Measurements from ENCODE around the gene RSF1. TPM values are rescaled to one million over a fixed set of nuclear protein-coding genes. Genes with fewer than 3 reads are reported as not detected.
"Not testable (repeated sequence)": the region's sequence is repeated elsewhere in the genome, so short reads cannot be mapped to it uniquely, and the experiment has no call there.

Gene RSF1
- total RNA-seq, 4 donors from 2014 or later = 42.2 to 60.7 (median 46.6) TPM

DNA sequence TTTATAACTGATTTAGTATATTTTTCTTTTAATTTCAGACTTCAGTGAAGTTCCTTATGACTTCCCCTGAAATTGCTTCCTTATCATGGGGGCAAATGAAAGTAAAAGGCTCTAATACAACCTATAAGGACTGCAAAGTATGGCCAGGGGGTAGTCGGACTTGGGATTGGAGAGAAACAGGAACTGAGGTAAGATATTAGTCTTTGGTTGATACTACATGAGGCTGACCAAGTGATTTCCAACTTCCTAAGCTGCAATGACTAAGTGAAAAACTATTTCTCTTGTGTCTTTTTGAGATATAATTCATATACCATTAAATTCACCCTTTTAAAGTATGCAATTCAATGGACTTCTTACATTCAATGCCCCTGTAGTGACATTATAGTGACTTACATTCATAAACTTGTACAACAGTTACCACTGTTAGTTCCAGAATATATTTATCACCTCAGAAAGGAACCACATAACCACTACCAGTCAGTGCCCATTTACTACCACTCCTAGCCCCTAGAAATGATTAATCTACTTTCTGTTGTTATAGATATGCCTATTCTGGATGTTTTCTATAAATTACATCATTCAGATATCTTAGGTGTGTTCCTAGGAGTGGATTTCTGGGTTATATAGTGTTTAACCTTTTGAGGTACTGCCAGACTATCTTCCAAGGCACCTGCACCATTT lies 22.1 kb upstream of the RSF1 start:
- TF ChIP-seq, protein P1, sequence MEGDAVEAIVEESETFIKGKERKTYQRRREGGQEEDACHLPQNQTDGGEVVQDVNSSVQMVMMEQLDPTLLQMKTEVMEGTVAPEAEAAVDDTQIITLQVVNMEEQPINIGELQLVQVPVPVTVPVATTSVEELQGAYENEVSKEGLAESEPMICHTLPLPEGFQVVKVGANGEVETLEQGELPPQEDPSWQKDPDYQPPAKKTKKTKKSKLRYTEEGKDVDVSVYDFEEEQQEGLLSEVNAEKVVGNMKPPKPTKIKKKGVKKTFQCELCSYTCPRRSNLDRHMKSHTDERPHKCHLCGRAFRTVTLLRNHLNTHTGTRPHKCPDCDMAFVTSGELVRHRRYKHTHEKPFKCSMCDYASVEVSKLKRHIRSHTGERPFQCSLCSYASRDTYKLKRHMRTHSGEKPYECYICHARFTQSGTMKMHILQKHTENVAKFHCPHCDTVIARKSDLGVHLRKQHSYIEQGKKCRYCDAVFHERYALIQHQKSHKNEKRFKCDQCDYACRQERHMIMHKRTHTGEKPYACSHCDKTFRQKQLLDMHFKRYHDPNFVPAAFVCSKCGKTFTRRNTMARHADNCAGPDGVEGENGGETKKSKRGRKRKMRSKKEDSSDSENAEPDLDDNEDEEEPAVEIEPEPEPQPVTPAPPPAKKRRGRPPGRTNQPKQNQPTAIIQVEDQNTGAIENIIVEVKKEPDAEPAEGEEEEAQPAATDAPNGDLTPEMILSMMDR (IDR thresholded peaks at IDR 0.05) = no peak
- ATAC-seq (ENCODE audit: low FRiP score) = no peak
- no peak for DNase-seq (ENCODE audit: low spot score)

DNA sequence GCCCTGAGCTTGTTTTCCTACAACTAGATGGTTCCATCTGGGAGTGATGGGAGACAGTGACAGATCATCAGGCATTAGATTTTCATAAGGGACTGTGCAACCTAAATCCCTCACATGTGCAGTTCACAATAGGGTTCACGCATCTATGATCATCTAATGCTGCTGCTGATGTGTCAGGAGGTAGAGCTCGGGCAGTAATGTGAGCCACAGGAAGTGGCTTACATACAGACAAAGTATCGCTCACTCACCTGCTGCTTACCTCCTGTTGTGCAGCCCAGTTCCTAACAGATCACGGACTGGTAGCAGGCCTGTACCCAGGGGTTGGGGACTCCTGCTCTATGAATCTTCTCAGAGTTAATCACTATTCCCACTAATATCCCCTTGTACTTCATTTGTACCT lies 12.8 kb upstream of the RSF1 start:
- ATAC-seq (ENCODE audit: low FRiP score) (no peak), DNase-seq (ENCODE audit: low spot score) (no peak)
- TF ChIP-seq, protein P1 (IDR thresholded peaks at IDR 0.05) = no peak

DNA sequence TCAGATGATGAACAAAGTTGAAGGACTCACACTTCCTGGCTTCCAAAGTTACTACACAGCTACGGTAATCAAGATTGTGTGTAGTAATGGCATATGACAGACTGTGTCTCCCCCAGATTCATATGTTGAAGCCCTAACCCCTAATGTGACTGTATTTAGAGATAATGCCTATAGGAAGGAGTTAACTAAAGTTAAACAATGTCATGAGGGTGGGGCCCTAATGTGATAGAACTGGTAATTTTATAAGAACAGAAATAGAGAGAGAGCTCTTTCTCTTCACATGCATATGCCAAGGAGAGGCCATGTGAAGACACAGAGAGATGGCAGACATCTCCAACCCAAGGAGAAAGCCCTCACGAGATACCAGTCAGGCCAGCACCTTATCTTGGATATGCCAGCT lies 8.4 kb upstream of the RSF1 start:
- ATAC-seq (ENCODE audit: low FRiP score) (no peak), DNase-seq (ENCODE audit: low spot score) (no peak)
- TF ChIP-seq, protein P1 (IDR thresholded peaks at IDR 0.05) = no peak

DNA sequence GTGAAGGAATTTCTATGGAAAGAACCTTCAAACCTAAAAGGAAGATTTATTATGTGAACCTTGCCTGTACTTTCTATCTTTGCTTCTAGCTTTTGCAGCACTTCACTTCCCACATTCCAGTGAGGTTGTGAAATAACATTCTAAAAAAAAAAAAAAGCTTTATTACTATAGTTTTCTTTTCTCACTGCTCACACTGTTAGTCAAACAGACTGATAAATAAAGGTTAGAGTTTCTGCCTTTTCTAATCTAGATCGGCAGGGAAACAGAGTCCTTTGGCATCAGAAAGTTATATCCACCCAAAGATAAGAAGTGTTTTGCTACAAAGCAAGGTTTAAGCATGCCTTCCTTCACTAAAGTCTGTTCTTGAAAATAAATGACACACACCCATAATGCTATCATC lies 3.3 kb upstream of the RSF1 start:
- no peak for DNase-seq (ENCODE audit: low spot score)
- ATAC-seq (ENCODE audit: low FRiP score) = no peak
- TF ChIP-seq, protein P1 (IDR thresholded peaks at IDR 0.05) = no peak

DNA sequence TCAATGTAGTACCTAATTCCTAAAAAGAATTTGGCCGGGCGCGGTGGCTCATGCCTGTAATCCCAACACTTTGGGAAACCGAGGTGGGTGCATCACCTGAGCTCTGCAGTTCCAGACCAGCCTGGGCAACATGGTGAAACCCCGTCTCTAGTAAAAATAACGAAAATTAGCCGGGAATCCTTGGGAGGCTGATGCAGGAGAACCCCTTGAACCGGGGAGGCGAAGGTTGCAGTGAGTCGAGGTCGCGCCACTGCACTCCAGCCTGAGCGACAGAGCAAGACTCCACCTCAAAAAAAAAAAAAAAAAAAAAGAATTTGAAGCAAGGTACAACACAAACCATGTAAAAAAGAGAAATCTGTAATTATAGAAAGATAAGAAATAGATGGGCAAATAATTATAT lies 1.6 kb upstream of the RSF1 start:
- not testable (repeated sequence) for DNase-seq (ENCODE audit: low spot score); ATAC-seq (ENCODE audit: low FRiP score)

DNA sequence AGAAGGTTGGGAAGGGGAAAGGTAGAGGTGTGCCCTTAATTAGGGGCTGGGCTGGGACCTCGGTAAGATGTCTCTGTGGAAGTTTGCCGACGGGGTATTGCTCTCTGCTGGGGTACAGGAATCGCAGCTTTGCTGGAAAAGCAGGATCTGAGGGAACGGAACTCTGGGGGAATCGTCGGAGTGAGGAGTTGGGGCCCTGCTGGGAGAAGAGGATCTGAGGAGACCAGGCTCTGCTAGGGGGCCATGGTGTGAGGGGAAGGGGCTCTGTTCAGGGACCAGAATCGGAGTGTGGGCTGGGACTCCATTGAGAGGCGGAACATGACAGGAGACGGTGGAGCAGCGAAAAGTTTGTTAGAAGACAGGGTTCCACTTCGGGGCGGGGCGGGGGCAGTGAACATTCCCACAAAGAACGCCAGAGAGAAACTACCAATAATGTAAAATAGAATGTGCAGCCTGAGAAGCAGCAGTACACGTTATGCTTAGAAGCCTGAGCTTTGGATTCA lies 878 bp upstream of the RSF1 start:
- no peak for ATAC-seq (ENCODE audit: low FRiP score)
- TF ChIP-seq, protein P1 (IDR thresholded peaks at IDR 0.05) = no peak
- no peak for DNase-seq (ENCODE audit: low spot score)

DNA sequence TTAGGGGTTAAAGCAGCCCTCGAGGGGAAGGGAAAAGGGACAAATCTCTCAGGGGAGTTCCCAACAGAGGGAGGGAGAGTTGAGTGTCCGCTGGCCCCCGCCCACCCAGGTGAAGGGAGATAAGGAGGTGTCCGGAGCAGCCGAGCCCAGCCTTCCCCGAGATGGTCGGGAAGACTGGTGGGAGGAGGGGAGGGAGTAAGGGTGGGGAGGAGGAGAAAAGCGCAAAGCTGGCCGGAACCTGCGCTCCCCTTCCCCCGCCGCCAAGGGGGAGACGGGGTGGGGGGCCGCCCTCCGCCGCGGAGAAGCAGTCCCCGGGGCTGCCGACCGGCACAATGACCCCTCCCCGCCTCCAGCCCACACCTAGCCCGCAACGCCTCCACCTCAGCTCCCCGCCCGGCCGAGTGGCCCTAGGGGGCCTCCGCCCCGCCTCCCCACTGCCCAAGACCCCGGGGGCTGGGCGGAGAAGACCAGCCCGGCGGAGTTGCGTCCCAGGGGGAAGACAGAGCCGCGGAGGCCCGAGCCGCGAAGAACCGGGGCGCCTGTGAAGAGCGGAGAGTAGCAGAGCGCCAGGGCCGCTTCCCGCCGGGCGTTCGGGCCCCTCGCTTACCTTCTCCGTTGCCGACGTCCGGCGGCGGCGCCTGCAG lies 479 bp downstream of the RSF1 start:
- ATAC-seq (ENCODE audit: low FRiP score) = peak; percentile 13
- TF ChIP-seq, protein P1 (IDR thresholded peaks at IDR 0.05) = no peak
- DNase-seq (ENCODE audit: low spot score) = no peak
